ENCODE measurements around the gene AK4.

DNA sequence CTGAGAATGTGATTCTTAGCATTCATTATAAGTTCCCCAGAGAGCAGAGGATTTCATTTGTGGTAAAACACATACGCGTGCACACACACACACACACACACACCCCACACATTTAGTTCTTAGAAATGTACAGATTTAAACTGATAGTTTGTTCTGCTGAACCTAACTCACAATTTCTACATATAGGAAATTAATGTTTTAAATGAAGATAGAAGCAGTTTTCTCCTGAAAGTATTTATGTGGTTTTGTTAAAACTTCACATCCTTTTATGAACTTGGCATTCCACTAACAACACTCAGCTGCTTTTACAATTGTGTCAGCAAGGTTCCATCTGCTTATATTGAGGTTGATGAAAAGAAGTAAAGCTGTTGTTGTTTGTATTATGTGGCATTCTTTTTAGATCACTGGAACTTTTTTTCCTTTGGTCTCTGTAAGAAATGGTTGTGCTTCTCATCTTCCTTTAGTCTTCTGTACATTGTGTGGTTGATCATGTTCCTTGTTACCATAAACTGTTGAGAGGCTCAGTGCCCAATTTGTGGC is 41.6 kb downstream of the AK4 start:
- TF ChIP-seq EZH2 (IDR thresholded peaks at IDR 0.05; ENCODE audit: insufficient read depth, poor library complexity, severe bottlenecking) (no peak), EZH2phosphoT487 (IDR thresholded peaks at IDR 0.05; ENCODE audit: insufficient read depth, low read depth) (no peak)

Data from GM23248 (cell line).